Choroid plexus epithelial cell (primary cell): ENCODE measurements around the gene ADGRB3.
A peak's percentile ranks its signal among the peaks of the same experiment; 100 is the strongest.
"Not testable (repeated sequence)": the region's sequence is repeated elsewhere in the genome, so short reads cannot be mapped to it uniquely, and the experiment has no call there.

Experiments
- DNase-seq: peaks from one replicate; pipeline ENCODE4 v3.0.0-alpha.2; 2010; ENCODE audit warnings: low read depth
- H3K4me3 ChIP-seq: 2 replicates; pipeline ENCODE4 v1.5.1; 2011; ENCODE audit warnings: low read depth, mild to moderate bottlenecking, control low read depth, low read length, moderate library complexity
- TF ChIP-seq, protein P1 (sequence below): conservative IDR thresholded peaks from 2 replicates; pipeline ENCODE4 v1.5.1; 2011; ENCODE audit warnings: low read depth, mild to moderate bottlenecking, control low read depth, inconsistent platforms, low read length, moderate library complexity

The ADGRB3 gene

DNA sequence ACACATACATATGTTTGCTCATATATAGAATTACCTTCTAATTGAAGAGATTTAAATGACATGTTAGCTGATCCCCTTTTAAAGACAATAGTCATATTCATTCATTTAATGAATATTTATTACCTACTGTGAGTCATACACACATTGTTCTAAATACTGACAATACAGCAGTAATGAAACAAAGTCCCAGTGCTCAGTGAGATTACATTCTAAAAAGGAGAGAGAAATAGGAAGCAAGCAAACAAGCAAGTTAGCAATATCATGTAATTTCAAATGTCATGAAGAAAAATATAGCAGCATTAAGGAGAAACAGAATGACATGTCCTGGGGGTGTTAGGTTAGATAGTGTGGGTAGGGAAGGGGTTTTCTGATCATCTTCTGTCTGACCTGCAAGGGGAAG, 136.3 kb downstream of the ADGRB3 start:
- H3K4me3 ChIP-seq: no peak overlapping the region
- no peak for DNase-seq
- TF ChIP-seq, protein P1, sequence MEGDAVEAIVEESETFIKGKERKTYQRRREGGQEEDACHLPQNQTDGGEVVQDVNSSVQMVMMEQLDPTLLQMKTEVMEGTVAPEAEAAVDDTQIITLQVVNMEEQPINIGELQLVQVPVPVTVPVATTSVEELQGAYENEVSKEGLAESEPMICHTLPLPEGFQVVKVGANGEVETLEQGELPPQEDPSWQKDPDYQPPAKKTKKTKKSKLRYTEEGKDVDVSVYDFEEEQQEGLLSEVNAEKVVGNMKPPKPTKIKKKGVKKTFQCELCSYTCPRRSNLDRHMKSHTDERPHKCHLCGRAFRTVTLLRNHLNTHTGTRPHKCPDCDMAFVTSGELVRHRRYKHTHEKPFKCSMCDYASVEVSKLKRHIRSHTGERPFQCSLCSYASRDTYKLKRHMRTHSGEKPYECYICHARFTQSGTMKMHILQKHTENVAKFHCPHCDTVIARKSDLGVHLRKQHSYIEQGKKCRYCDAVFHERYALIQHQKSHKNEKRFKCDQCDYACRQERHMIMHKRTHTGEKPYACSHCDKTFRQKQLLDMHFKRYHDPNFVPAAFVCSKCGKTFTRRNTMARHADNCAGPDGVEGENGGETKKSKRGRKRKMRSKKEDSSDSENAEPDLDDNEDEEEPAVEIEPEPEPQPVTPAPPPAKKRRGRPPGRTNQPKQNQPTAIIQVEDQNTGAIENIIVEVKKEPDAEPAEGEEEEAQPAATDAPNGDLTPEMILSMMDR: no peak

DNA sequence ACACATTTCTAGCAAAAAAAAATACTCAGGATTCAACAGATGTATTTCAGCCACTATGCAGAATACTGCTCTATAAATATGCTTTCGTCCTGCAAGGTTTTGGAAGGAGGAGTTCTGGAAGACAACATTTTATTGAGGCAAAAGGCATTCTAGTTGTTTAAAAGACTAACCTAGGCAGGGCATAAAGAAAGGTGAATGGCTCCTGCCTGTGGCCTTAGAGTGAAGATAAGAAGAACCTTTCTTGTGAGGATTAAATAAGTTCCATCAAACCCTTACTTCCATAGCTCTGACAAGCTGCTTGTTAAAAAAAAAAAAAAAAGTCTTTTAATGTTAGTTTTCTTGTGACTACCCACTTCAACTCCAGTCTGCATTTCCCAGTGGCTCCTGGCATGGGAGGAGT, 139.8 kb downstream of the ADGRB3 start:
- TF ChIP-seq, protein P1: no peak
- H3K4me3 ChIP-seq: no peak overlapping the region
- DNase-seq: no peak

DNA sequence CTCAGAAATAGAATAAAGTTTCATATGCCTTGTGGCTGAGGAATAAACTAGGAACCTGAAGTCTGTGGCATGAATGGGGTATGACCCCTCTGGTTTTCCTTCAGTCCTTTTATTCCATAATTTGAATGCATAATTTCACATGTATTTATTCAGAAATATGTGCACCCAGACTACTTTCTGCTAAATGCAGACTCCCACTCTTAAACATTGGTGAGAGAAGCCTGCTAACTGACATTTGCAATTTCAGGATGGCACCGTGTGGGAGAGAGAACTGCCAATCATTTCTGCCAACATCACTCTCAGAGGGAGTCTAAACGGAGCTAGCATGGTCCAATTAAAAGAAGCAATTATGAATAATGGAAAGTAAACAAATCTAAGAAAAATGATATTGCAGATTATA, 141.3 kb downstream of the ADGRB3 start:
- no peak overlapping the region for H3K4me3 ChIP-seq
- no peak for DNase-seq
- TF ChIP-seq, protein P1: no peak

DNA sequence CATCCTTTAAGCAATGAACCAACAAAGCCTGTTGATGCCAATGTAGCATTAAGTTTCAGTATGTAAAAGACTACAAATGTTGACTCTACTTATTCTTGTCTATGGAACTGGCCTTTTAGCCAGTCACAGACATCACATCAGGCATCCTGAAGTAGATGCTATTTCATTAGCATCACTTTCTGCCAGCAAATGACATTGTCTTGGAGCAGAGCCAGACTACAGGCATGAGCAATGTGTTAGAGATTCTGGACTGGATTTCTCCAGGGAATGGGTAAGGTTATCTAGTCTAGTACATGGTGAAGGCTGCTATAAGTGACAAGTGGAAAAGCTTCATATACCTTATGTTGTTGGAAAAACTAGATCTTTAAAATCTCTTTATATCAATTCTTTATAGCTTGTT, 142.9 kb downstream of the ADGRB3 start:
- no peak overlapping the region for H3K4me3 ChIP-seq
- TF ChIP-seq, protein P1: no peak
- peak; percentile 46 for DNase-seq

GRCh38 chr6:68778356-68779020, 143.4 kb downstream of the ADGRB3 start:
- DNase-seq: peak; percentile 79
- no peak overlapping the region for H3K4me3 ChIP-seq
- TF ChIP-seq, protein P1: peak; percentile 83

- H3K4me3 ChIP-seq: no peak overlapping the region
- TF ChIP-seq, protein P1: no peak
- no peak for DNase-seq
Observed at GRCh38 chr6:68779366-68779765, 144.3 kb downstream of the ADGRB3 start.

- not testable (repeated sequence) for H3K4me3 ChIP-seq
Observed at GRCh38 chr6:68790128-68790527, 155.0 kb downstream of the ADGRB3 start.

GRCh38 chr6:68814976-68815375, 179.9 kb downstream of the ADGRB3 start:
- H3K4me3 ChIP-seq, DNase-seq: not testable (repeated sequence)

More at GRCh38 chr6:68790128-68790527, 155.0 kb downstream of the ADGRB3 start:
- not testable (repeated sequence) for DNase-seq
